GM18499 (cell line): Measurements from ENCODE around the gene TCERG1L.
"Not testable (repeated sequence)": the region's sequence is repeated elsewhere in the genome, so short reads cannot be mapped to it uniquely, and the experiment has no call there.

Source experiments
- ATAC-seq: cut with Tn5 transposase; IDR thresholded peaks from one replicate; pipeline ENCODE4 v1.9.1; 2021; ENCODE audit warnings: moderate number of reproducible peaks; ENCODE audit not compliant: insufficient read depth, unreplicated experiment

TCERG1L gene

GRCh38 chr10:131136336-131136735 lies 175.2 kb downstream of the TCERG1L start:
- not testable (repeated sequence) for ATAC-seq

DNA sequence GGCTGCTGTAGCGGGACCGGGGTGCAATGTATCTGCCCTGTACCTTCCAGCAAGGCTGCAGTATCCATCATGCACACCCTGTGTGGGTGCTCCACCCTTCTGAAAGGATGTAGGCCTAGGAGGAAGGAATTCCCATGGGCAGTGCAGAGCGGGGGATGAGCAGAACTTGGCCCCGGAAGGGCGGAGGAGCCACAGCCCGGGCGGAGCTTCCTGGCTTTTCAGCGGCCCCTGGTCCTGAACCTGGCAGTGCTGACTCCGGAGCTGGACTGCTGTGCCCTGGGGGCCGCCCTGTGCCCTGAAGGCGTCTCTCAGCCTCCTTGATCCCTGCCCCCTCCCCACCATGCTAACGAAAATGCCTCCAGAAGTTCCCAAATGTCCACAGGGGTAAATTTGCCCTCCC lies 175.8 kb downstream of the TCERG1L start:
- no peak for ATAC-seq

GRCh38 chr10:131134651-131135050 lies 176.9 kb downstream of the TCERG1L start:
- ATAC-seq: no peak

GRCh38 chr10:131134001-131134576 lies 177.4 kb downstream of the TCERG1L start:
- no peak for ATAC-seq

GRCh38 chr10:131132681-131133080 lies 178.8 kb downstream of the TCERG1L start:
- ATAC-seq: no peak

DNA sequence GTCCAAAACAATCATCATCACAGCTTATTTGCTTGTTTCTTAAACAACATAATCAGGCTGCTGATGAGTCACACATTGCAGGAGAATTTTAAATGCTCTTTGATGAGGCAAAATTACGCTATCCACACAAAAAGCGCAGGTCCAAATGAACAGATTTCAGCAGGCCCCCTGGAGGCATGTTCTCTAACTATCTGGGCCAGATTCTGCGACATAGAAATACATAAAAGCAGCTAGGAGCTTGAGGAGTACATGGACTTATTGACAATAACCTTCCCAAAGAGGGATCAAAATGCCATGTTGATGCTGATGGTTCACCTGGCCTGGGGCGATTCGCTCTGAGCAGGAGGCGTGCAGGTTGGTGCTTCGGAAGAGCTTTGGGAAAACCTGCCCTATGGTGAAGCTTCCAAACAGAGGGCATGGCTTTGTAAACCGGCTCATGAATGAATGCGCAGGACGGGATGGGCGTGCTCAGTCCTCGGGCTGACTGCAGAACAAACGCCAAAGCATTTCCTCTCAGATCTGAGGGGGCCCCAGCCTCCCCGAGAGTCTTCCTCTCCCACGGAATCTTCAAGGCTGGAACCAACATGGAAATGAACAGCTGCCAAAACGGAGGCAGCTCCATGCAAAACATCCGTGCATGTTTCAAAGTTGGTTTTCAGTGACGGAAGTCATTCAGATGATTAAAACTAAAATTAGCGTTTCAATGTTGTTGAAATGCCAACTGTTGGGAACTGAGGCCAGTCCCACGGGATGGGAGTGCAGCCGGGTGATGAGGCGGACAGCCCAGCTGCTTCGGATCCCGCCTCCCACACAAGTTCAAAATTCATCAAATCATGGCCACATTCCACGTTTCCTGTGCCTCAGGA lies 179.6 kb downstream of the TCERG1L start:
- ATAC-seq: no peak

- ATAC-seq: no peak
These were observed 181.5 kb downstream of the TCERG1L start for GRCh38 chr10:131130025-131130424.

GRCh38 chr10:131129544-131129943 lies 182.0 kb downstream of the TCERG1L start:
- ATAC-seq: no peak

GRCh38 chr10:131128731-131129130 lies 182.8 kb downstream of the TCERG1L start:
- ATAC-seq: no peak

DNA sequence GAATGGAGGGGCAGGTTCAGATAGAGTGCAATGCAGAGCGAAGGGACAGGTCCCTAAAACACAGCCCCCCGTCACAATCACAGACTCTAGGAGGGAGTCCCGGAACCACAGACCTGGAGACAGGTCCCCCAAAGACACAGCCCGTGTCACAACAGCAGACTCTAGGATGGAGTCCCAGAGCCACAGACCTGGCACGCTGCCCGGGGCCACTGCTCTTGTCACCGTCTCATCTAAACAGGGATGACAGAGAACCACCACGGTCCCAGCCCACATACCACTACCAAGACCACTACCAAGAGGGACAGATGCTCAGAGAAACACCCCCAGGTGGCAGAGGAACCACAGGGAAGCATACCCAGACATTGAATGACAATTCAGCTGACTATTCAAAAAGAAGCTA lies 183.9 kb downstream of the TCERG1L start:
- ATAC-seq: no peak

DNA sequence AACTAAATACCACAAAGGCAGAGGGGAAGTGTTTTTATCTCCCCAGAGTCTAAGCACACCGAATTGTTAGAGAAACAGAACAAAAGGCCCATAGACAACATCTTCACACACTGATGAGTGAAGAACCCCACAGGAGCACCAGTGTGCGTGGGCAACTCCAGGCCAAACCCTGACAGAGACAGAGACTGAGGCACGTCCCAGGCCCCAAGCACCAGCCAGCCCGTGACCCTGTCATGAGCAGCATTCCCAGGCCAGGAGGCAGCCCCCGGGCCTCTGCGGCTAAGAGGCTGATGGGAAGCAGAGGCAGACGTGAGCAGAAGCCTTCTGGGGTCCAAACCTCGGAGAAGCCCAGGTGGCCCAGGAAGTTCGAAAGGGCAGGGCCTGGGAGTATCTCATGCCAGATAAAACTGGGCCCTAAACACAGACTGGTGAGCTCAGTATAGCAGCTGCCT lies 184.4 kb downstream of the TCERG1L start:
- ATAC-seq: no peak

GRCh38 chr10:131126321-131127137 lies 185.0 kb downstream of the TCERG1L start:
- no peak for ATAC-seq

GRCh38 chr10:131125511-131126225 lies 185.9 kb downstream of the TCERG1L start:
- no peak for ATAC-seq

GRCh38 chr10:131124945-131125344 lies 186.6 kb downstream of the TCERG1L start:
- ATAC-seq: no peak

GRCh38 chr10:131123496-131123895 lies 188.0 kb downstream of the TCERG1L start:
- ATAC-seq: no peak

DNA sequence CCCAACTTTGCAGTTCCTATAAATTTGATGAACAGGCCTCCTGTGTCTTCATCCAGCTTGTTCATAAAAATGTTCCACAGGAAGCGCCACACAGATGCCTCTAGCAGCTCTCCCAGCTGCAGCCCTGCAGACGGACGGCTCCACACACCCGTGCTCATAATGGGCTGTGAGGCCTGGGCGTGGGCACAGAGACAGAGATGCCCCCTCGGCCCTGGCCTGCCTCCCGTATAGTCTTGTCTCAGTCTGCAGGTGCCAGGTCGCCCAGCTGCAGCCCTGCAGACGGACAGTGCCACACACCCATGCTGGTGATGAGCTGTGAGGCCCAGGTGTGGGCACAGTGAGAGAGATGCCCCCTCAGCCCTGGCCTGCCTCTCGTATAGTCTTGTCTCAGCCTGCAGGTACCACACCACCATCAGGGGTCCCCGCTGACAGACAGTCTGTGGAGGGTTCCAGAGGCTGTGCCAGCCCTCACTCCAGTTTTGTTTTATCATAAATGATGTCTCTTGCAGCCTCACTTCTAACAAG lies 189.9 kb downstream of the TCERG1L start:
- ATAC-seq: no peak

GRCh38 chr10:131119626-131120355 lies 191.7 kb downstream of the TCERG1L start:
- no peak for ATAC-seq

DNA sequence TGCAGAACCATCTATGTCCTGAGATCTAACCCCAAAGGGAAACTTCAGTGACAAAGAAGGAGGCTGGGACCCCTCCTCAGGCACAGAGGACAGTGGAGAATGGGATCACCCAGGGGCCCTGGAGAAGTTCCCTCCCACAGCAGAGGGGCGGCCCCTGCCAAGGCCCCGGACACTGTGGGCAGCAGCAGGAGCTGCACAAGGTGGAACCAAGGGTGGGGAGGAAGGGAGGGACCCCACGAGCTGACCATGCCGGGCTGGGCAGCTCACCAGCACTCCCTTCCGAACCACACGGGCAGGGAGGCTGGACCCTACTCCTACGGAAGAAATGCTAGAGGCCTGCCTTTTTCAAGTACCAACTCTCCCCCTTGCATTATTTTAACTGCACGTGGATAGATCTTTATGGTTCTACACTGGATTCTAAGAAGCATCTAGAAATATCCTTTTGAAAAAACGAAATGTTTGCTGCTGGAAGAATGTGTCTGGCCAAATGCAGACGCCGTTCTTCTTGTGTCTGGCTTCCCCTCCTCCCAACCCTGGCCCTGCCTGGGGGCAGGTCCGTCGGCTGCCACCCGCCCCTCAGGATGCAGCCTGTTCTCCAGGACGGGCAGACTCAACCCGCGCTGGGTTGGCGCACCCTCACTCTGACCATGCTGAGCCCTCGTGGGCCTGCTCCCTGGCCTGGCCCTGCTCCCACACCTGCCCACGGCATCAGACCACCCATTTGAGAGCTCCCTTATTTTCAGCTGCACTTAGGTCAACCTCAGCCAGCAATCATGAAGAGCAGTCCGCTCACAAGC lies 193.9 kb downstream of the TCERG1L start:
- no peak for ATAC-seq

- no peak for ATAC-seq
These were observed 194.5 kb downstream of the TCERG1L start for GRCh38 chr10:131116991-131117375.
